Progenitor cell of endocrine pancreas (in vitro differentiated cells): ENCODE data around the gene TGM5. TPM values are rescaled to one million over a fixed set of nuclear protein-coding genes. Genes with fewer than 3 reads are reported as not detected.

Source experiments
- DNase-seq: peaks from one replicate; pipeline ENCODE4 v3.0.0; 2021; ENCODE audit warnings: low spot score; ENCODE audit not compliant: unreplicated experiment
- H3K27ac Mint-ChIP-seq: 2 replicates; pipeline ENCODE4 v1.8.0; 2021; ENCODE audit warnings: mild to moderate bottlenecking, moderate library complexity, mixed read lengths
- H3K27me3 Mint-ChIP-seq: 2 replicates; pipeline ENCODE4 v1.8.0; 2021; ENCODE audit warnings: mixed read lengths
- H3K36me3 Mint-ChIP-seq: 2 replicates; pipeline ENCODE4 v1.8.0; 2022; ENCODE audit warnings: mixed read lengths; ENCODE audit not compliant: insufficient read depth
- H3K4me1 Mint-ChIP-seq: 2 replicates; pipeline ENCODE4 v1.8.0; 2021; ENCODE audit warnings: low read depth, mixed read lengths
- H3K4me3 Mint-ChIP-seq: 2 replicates; pipeline ENCODE4 v1.8.0; 2021; ENCODE audit warnings: low read depth, mild to moderate bottlenecking, moderate library complexity, mixed read lengths
- H3K9me3 Mint-ChIP-seq: 2 replicates; pipeline ENCODE4 v1.8.0; 2021; ENCODE audit warnings: low read depth, mixed read lengths
- CTCF ChIP-seq: fragments of 200-600 bp; sonication (generic); IDR thresholded peaks from one replicate; pipeline ENCODE4 v1.5.0; 2021; ENCODE audit warnings: antibody characterized with exemption, mild to moderate bottlenecking; ENCODE audit not compliant: unreplicated experiment
- total RNA-seq: library from RNA; stranded (reverse); gene quantifications from 2 replicates; pipeline ENCODE4 v1.2.1, GENCODE V29; 2021

TGM5 gene
- total RNA-seq, 1 donor from 2014 or later: not detected

- Mint-ChIP-seq H3K4me1 (no peaks in the 10 kb centered on the region), H3K9me3 (no peaks in the 10 kb centered on the region), H3K36me3 (no peaks in the 10 kb centered on the region), H3K27me3 (peaks cover 7% of the 10 kb centered on the region), H3K27ac (no peak overlapping the region), H3K4me3 (no peak overlapping the region)
- no peak for TF ChIP-seq CTCF
- no peak for DNase-seq
Observed at GRCh38 chr15:43244092-43244491, 22.6 kb downstream of the TGM5 start.

GRCh38 chr15:43243020-43243645 is 23.6 kb downstream of the TGM5 start:
- Mint-ChIP-seq H3K27me3 (peaks cover 10% of the 10 kb centered on the region), H3K27ac (no peak overlapping the region), H3K36me3 (no peaks in the 10 kb centered on the region), H3K4me1 (no peaks in the 10 kb centered on the region), H3K9me3 (no peaks in the 10 kb centered on the region), H3K4me3 (no peak overlapping the region)
- TF ChIP-seq CTCF: no peak
- DNase-seq: no peak

- TF ChIP-seq CTCF: no peak
- Mint-ChIP-seq H3K36me3 (no peaks in the 10 kb centered on the region), H3K27ac (no peak overlapping the region), H3K4me3 (no peak overlapping the region), H3K27me3 (peaks cover 12% of the 10 kb centered on the region), H3K9me3 (no peaks in the 10 kb centered on the region), H3K4me1 (no peaks in the 10 kb centered on the region)
- DNase-seq: no peak
Observed at GRCh38 chr15:43242616-43243015, 24.1 kb downstream of the TGM5 start.

- TF ChIP-seq CTCF: no peak
- DNase-seq: no peak
- Mint-ChIP-seq H3K9me3 (no peaks in the 10 kb centered on the region), H3K4me1 (no peaks in the 10 kb centered on the region), H3K36me3 (no peaks in the 10 kb centered on the region), H3K27me3 (peaks cover 7% of the 10 kb centered on the region), H3K27ac (no peak overlapping the region), H3K4me3 (no peak overlapping the region)
Observed at GRCh38 chr15:43241100-43241499, 25.6 kb downstream of the TGM5 start.

- no peaks in the 10 kb centered on the region for H3K9me3 Mint-ChIP-seq
- no peak overlapping the region for H3K4me3 Mint-ChIP-seq
- H3K36me3 Mint-ChIP-seq: no peaks in the 10 kb centered on the region
- no peaks in the 10 kb centered on the region for H3K4me1 Mint-ChIP-seq
- no peak for DNase-seq
- no peak for TF ChIP-seq CTCF
- no peak overlapping the region for H3K27ac Mint-ChIP-seq
- peaks cover 7% of the 10 kb centered on the region for H3K27me3 Mint-ChIP-seq
Observed at GRCh38 chr15:43239732-43240491, 26.8 kb downstream of the TGM5 start.
